Measurements from ENCODE around the gene RIMBP2.

The RIMBP2 gene

GRCh38 chr12:130367523-130367922 is 348.6 kb downstream of the RIMBP2 start:
- no peak for DNase-seq (ENCODE audit: low read depth)

GRCh38 chr12:130367003-130367402 is 349.1 kb downstream of the RIMBP2 start:
- DNase-seq (ENCODE audit: low read depth): no peak
- no peak overlapping the region for H3K4me3 ChIP-seq (ENCODE audit: control insufficient read depth, low read depth, low read length)
- no peak for TF ChIP-seq CTCF (conservative IDR thresholded peaks at IDR 0.05; ENCODE audit: control insufficient read depth, insufficient read depth, low read depth, low read length)

More at GRCh38 chr12:130367523-130367922, 348.6 kb downstream of the RIMBP2 start:
- TF ChIP-seq CTCF (conservative IDR thresholded peaks at IDR 0.05; ENCODE audit: control insufficient read depth, insufficient read depth, low read depth, low read length): no peak
- H3K4me3 ChIP-seq (ENCODE audit: control insufficient read depth, low read depth, low read length): no peak overlapping the region

- TF ChIP-seq CTCF (conservative IDR thresholded peaks at IDR 0.05; ENCODE audit: control insufficient read depth, insufficient read depth, low read depth, low read length): no peak
- no peak overlapping the region for H3K4me3 ChIP-seq (ENCODE audit: control insufficient read depth, low read depth, low read length)
- DNase-seq (ENCODE audit: low read depth): no peak
Observed at GRCh38 chr12:130366159-130366558, 349.9 kb downstream of the RIMBP2 start.

GRCh38 chr12:130364578-130364977 is 351.5 kb downstream of the RIMBP2 start:
- TF ChIP-seq CTCF (conservative IDR thresholded peaks at IDR 0.05; ENCODE audit: control insufficient read depth, insufficient read depth, low read depth, low read length): no peak
- no peak for DNase-seq (ENCODE audit: low read depth)
- no peak overlapping the region for H3K4me3 ChIP-seq (ENCODE audit: control insufficient read depth, low read depth, low read length)

GRCh38 chr12:130362060-130362459 is 354.0 kb downstream of the RIMBP2 start:
- no peak for DNase-seq (ENCODE audit: low read depth)
- no peak overlapping the region for H3K4me3 ChIP-seq (ENCODE audit: control insufficient read depth, low read depth, low read length)
- TF ChIP-seq CTCF (conservative IDR thresholded peaks at IDR 0.05; ENCODE audit: control insufficient read depth, insufficient read depth, low read depth, low read length): no peak

GRCh38 chr12:130357729-130358330 is 358.3 kb downstream of the RIMBP2 start:
- H3K4me3 ChIP-seq (ENCODE audit: control insufficient read depth, low read depth, low read length): no peak overlapping the region
- no peak for DNase-seq (ENCODE audit: low read depth)
- TF ChIP-seq CTCF (conservative IDR thresholded peaks at IDR 0.05; ENCODE audit: control insufficient read depth, insufficient read depth, low read depth, low read length): no peak

- TF ChIP-seq CTCF (conservative IDR thresholded peaks at IDR 0.05; ENCODE audit: control insufficient read depth, insufficient read depth, low read depth, low read length): no peak
- no peak overlapping the region for H3K4me3 ChIP-seq (ENCODE audit: control insufficient read depth, low read depth, low read length)
- DNase-seq (ENCODE audit: low read depth): no peak
Observed at GRCh38 chr12:130357241-130357640, 358.9 kb downstream of the RIMBP2 start.

Measured in fibroblast of mammary gland (primary cell).